ENCODE data around the gene BUD31.

GRCh38 chr7:99409806-99410205 lies 1.0 kb downstream of the BUD31 start:
- no peak for TF ChIP-seq CTCF (IDR thresholded peaks at IDR 0.05)
- TF ChIP-seq ZFX (IDR thresholded peaks at IDR 0.05; ENCODE audit: borderline replicate concordance): no peak
